Astrocyte of the cerebellum (primary cell): ENCODE results near the gene CNDP2.

Experiments used
- DNase-seq: peaks from one replicate; pipeline ENCODE4 v3.0.0-alpha.2; 2011; ENCODE audit warnings: low read depth
- H3K4me3 ChIP-seq: 2 replicates; pipeline ENCODE4 v1.5.1; 2011; ENCODE audit warnings: mild to moderate bottlenecking, low read depth, low read length, moderate library complexity
- CTCF ChIP-seq: IDR thresholded peaks from 2 replicates; pipeline ENCODE4 v1.5.1; 2012; ENCODE audit warnings: low read length, low read depth, moderate library complexity, mild to moderate bottlenecking; ENCODE audit errors: missing control alignments
- in situ Hi-C: cut with HindIII; loops from 2 replicates; pipeline ENCODE4 v1.10.0; 2017; ENCODE audit warnings: low sequenced_read_pairs

Gene CNDP2

DNA sequence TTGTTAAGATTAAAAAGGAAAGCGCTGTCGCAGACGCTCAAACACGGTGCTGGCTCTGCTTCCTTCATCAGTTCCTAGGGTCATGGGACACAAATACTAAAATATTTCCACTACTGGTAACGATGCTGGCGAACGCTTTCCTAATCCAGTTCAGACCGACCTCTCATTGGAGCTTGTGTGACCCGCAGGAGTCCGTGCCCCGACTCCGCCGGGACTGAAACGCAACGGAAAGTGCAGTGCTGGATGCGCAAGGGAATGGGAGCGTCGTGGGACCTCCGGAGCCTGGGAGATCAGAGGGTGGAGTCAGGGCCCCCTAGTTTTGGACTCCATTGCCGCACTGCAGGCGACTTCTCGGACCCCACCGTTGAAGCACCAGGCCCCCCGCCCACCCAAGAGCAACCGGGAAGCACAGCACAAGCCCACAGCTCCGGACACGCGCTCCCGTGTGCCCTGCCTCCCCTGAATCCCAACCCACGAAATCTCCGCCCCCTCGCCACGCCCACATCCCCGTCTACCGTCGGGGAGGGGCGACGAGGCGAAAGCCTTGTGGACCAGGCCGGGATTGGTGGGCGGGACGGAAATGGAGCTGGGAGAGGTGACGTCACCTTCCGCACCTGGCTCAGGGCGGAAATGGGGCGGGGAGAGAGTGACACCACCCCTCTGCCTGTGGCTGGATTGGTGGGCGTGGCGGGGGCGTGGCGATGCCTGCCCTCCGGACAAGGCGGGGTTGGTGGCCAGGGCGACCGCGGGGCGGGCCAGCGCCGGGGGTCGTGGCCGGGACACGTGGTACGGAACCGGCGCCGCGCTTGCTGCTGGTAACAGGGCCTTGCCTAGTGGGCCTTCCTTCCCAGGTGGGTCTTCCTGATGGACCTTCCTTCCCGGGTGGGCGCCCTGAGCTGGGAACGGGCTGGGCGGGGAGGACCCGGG is at the start of gene CNDP2:
CNDP2 (plus strand) TSS at position 783 of the 927 bp plus-strand sequence. CDS start 3,611 bp downstream, outside the sequence.
- H3K4me3 ChIP-seq, result peak within 1 kb of the TSS; percentile 93
- TF ChIP-seq CTCF, result no peak
- in situ Hi-C loops, result no loop called here
- peak; percentile 97 for DNase-seq

GRCh38 chr18:74446631-74447403 is 49.3 kb upstream of the CNDP2 start:
- no peak for TF ChIP-seq CTCF
- in situ Hi-C loops, result no loop called here

DNA sequence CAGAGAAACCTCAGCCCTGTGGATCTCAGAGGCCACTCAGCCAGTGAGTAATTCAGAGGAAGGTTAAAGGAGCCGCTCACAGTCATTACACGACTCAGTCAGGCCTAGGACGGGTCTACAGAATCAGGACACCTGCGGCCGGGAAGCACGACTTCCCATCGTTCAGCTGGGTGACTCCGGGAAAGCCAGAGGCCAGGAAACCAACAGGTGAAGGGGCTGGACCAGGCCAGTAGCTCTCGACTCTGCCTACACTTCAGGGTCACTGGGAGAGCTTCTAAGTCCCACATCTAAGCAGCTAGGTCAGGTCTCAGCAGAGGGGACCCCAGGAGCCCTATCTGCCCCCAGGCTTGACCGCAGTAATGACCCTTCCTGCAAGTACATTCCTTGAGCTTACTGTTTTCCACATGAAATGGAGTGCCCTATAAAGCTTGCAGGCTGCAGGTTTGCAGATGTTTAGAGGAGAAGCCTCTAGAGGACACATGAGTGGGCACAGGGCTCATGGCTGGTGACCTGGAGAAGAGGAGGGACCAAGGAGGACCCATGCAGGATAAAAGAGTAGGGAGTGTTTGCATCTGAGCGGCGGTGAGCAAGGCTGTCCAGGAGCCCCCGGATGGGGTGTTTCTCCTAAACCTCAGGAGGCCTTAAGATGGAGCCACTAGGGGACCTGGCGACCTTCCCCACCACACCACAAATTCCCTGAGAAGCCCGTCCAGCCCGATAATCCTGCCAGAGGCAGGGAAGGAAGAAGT is 48.6 kb upstream of the CNDP2 start:
- TF ChIP-seq CTCF, result no peak
- DNase-seq, result no peak
- H3K4me3 ChIP-seq, result no peak overlapping the region
- in situ Hi-C loops, result no loop called here

More at GRCh38 chr18:74446631-74447403, 49.3 kb upstream of the CNDP2 start:
- H3K4me3 ChIP-seq, result no peak overlapping the region
- no peak for DNase-seq

DNA sequence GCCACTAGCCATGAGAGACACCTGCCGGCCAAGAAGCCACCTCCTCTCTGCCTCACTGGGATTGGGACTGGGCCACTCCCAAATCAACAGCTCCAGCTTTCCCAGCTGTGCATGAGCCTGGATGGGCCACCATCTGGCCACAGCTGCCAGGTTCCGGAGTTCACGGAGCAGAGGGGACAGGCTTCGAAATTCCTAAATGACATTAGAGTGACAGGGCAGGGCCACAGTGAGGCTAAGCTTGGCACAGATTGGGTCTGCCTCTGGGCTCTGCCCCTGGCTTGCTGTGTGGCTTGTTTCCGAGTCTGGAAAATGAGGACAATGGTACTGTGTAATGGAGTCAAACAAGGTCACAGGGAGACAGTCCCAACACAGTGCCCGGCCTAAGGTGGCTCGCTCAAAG is 45.5 kb upstream of the CNDP2 start:
- no peak for TF ChIP-seq CTCF
- in situ Hi-C loops, result loop anchor here (5.0 to 25.0 kb wide), 2 partner anchors 73 to 263 kb away; no protein-coding TSS in a partner anchor
- no peak for DNase-seq
- H3K4me3 ChIP-seq, result no peak overlapping the region

DNA sequence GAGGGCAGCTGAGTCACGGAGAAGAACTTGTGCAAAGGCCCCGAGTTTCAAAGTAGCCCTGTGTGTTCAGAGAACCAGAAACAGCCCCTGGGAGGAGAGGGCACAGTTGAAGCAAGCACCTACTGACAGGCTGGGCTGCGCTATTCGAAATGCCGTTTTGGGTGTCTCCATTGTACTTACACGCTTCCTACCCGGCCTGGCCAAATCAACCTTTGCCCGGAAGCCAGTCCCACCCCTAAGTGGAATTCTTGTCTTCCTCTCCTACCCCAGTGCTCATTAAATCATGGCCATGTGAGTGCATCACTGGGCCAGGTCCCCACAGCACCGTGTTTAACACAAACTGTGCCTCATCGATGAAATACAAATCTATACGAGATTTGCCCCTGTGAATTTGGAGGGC is 45.0 kb upstream of the CNDP2 start:
- no peak for TF ChIP-seq CTCF
- no peak overlapping the region for H3K4me3 ChIP-seq
- DNase-seq, result no peak
- in situ Hi-C loops, result loop anchor here (5.0 to 25.0 kb wide), 2 partner anchors 74 to 264 kb away; no protein-coding TSS in a partner anchor
